ENCODE data around the gene RNF212.

RNF212 gene

GRCh38 chr4:1112821-1113182, 562 bp downstream of the RNF212 start:
- no peak for DNase-seq

DNA sequence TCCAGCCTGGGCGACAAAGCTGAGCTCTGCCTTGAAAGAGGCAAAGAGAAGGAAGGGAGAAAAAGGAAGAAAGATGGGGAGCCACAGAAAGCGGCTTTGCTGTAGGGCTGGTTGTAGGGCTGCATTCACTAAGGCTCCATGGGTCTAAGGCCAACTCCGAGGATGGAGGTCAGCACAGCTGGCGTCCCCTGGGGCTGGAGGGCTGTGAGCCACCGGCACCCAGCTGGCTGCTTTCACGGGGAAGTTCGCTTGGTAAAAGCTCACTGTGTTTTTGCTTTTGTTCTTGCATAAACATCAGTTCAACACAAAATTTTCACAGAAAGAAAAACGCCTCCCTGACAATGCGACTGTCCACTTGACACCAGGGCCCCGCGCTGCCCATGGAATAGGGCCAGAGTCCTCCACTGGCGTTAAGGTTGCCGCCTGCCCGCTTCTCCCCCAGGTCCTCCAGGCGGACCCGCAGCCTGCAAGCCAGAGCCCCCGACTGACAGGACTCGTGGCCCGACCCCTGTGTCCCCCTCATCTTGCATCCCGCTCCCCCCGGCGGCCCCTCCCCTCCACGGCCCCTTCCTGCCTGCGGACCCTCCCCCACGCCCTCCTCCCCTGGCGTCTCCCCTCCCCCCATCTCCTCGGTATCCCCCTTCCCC, 1.1 kb downstream of the RNF212 start:
- no peak for DNase-seq

GRCh38 chr4:1111259-1111809, 2.0 kb downstream of the RNF212 start:
- DNase-seq = no peak

- no peak for DNase-seq
Measured at GRCh38 chr4:1109898-1110506, 3.4 kb downstream of the RNF212 start.

GRCh38 chr4:1109333-1109732, 4.0 kb downstream of the RNF212 start:
- no peak for DNase-seq

DNA sequence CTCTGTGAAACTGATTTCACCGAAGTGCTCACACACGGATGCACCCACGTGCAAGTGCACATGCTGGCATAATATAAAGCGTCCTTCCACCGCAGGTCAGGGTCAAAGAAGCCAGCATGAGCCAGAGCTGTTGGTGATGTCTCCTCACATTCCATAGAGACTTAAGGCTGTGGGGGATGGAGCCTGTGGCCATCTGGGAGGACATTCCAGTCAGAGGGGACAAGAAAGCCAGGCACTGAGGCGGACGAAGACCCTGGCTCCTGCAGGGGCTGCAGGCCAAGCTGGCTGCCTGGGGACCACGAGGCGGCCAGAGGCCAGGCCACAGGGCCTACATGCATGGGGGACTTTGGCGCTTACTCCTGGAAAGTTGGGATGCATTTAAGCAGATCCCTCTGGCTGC, 7.7 kb downstream of the RNF212 start:
- peak; percentile 73 for DNase-seq

DNA sequence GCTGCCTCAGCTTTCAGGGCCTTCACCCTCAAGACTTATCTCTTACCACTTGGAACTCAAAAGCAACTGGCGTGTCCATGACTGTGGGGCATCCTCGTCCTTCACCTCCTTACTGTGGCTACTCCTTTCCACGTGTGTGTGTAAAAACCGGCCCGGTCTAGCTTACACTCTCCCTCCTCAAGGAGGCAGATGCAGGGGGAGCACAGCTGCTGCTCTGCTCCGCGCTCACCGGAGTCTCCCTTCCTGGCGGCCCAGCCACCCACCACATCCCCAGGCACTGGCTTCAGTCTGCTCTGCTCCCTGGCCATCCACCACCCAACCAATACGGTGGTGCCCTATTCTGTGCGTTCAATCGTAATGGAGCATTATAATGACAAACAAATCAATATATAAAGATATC, 8.3 kb downstream of the RNF212 start:
- DNase-seq = peak; percentile 61

DNA sequence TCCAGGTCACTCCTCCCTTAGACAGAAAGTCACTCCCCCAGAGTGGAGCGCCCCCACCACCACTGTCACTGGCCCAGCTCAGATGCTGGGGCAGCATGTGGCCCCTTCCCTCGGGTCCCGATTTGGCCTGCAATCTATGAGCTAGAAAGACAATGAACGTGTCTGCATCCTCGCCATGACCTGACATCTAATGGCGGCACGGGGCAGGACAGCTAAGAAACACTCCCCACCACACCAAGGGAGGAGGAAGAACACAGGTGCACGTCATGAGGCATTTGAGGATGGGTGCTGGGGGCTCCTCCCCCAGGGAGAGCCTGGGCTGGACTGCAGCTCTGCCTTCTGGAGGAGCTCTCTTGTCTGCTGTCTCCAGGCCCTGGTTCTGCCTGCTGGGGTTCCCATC, 8.7 kb downstream of the RNF212 start:
- DNase-seq = no peak

- DNase-seq = peak; percentile 57
Measured at GRCh38 chr4:1099684-1100335, 13.6 kb downstream of the RNF212 start.

GRCh38 chr4:1099270-1099669, 14.1 kb downstream of the RNF212 start:
- no peak for DNase-seq

DNA sequence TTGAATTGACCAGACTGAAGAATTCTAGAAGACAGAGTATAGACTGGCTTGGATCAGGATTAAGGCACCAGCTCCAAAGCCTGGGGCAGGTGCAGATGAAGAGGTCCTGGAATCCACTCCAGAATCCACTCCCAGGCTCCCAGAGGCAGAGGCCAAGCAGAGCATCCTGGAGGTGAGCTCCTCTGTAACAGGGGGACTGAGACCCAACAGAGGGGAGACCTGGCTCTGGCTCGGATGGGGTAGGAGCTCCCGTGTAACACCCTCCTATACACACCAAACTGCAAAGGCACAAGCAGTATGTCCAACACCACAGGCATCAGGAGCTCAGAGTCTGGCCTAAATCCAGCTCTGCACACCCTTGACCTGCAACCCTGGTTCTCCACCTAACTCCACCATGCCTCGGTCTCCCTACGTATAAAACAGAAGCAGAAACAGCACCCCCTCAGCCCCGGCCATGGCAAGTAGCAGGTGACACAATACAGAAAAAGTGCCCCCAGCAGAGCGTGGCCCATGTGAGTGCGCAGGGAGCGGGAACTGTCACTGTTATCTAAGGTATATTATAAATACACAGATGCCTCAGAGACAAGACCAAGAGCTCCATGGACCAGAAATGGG, 14.9 kb downstream of the RNF212 start:
- no peak for DNase-seq

- no peak for DNase-seq
Measured at GRCh38 chr4:1097553-1097952, 15.8 kb downstream of the RNF212 start.

DNA sequence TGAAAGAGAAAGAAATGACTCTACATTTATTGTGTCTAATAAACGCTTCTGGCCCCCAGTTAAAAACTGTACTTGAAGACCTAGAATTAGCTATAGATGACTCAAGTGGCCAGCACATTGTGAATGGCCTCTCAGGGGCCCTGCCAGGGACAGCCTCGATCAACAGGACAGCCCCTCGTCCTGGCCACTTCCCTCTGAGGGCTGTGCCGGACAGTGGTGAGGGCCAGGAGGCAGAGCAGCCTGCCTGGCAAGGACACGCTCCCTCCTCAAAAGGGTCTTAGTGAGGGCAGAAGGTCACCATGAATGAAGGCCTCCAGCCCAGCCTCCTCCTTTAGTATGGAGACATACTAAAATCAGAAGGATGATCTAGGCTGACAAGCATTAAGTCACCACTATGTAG, 16.5 kb downstream of the RNF212 start:
- DNase-seq = no peak

DNA sequence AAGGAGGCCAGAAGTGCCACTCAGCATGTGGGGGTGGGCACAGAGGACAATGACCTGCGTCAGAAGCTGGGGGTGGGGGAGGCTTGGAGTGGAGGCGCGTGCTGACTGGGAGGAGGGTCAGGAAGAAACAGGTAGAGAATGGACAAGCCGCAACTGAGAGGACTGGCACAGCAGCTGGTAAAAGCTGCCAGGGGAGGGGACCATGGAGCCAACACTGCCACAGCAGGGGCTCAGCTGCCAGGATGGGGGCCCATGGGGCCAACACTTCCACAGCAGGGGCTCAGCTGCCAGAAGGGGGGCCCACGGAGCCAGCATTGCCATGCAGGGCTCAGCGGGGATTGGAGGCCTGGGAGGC, 19.1 kb downstream of the RNF212 start:
- no peak for DNase-seq

GRCh38 chr4:1093391-1094335, 19.7 kb downstream of the RNF212 start:
- DNase-seq = no peak

DNA sequence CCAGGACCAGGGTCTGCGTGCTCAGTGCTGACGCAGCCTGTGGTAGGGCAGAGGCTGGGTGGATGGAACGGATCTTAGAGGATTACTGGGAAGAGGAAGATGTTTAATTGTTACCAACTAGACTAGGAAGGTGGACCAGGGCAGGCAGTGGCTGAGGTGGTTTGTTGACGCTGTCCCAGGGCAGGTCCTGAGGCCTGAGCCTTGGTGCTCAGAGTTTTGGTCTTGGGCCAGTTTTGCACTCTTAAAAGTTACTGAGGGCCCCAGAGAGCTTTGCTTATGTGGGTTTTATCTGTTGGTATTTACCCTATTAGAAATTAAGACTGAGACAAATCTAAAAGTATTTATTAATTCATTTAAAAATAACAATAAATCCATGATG, 20.4 kb downstream of the RNF212 start:
- no peak for DNase-seq

DNA sequence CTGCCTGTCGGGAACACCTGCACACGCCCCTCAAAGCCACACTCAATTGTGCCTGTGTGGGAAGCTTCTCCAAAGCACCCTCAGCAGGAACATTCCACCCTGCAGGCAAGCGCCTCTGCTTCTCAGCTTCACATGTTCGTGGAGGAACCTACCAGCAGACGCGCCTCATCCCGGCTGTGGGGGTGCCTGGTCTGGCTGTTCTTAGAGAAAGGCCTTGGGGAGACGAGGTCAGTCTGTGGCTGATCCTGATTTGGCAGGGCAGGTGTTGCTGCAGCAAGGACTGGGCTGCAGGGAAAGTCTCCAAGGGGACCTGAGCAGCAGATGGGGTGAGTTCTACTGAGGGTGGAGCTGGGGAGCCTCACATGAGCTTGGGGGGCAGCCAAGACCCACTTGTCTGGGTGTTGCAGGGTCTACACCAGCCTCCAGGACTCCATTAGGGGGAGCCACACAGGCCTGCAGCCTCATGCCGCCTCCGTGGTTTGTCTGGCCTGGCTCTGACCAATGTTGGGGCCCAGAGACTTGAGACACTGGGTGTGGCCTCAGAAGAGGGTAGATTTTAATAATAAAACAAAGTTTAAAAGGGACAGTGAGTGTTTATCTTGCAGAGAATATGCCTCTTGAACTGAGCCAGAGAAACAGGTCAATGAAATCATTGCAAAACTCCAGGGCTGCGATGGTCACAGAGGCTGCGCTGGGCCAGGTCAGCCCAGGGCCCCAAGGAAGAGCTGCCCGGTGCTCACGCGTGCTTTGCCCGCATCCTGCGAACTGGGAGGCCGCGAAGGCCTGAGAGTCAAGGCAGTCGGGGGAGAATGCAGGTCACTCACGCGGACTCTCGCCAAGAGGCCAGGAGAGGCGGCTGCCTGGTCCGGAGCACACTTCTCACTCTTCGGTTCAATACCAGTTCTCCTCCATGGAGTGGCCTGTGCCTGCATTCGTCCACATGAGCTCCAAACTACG, 21.1 kb downstream of the RNF212 start:
- no peak for DNase-seq

DNA sequence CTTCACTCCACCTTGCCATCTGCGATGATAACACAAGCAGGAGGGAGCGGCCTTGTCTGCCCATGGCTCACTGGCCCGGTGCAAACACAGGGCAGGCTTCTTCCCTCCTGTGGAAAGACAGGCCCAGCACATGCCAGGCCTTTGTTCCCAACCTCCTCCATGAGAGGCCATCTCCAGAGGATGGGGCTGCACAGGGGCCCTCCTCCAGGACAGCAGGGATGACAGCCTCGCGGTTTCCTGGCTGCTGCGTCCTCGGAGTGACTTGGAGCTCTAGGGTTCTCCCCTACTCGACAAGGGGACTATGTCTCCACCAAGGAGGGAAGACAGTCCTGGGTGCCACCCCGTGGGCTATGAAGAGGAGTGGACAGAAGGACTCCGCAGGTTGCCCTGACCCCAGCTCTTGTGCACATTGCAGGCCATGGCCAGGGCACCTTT, 21.8 kb downstream of the RNF212 start:
- DNase-seq = no peak

DNA sequence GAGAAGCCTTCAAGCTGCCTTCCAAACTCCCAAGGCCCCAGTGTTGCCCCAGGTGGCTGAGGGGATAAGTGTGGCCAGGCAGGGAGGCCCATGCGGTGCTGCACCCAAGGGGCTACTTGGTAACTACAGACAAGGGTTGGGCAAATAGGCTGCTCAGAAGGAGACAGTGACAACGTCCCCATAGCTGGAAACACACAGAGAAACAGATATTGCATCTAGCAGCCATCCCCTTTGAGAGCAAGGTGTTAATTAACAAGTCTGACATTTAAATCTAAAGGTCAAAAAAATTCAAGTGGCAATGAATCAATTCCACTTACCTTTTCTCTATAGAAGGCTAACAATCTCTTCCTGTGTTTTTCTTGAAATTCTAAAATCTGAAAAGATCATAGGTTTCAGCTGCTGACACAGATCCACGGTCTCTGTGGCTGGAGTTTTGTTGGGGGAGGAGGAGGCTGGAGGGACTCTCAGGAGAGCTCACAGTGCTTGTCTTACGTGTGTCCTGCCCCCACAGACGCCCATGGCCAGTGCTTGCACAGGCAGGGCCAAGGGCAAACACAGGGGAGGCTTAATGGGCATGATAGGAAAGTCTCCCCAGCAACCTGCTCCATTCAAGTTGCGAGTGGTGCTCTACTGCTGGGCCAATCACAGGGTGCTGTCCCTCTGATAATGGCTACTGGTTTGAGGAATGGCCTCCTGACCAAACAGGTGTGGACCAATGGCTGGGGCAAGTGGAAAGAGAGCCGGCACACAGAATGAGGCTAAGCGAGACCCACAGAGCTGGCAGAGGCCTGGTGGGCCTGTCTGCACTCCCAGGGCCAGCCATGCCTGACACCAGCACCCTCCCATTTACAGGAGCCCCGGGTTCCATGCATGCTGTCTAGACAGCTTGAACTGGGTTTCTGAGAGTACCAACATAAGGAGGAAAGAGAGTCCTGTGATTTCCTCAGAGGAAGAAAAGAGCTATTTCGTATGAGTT, 22.6 kb downstream of the RNF212 start:
- no peak for DNase-seq

- DNase-seq = no peak
Measured at GRCh38 chr4:1090036-1090435, 23.3 kb downstream of the RNF212 start.

All from retina (tissue), 1 donor.